Left kidney (tissue), 8 donors: ENCODE measurements around the gene NPAP1. TPM values are rescaled to one million over a fixed set of nuclear protein-coding genes. Genes with fewer than 3 reads are reported as not detected.
"Not testable (repeated sequence)": the region's sequence is repeated elsewhere in the genome, so short reads cannot be mapped to it uniquely, and the experiment has no call there.

ENCODE experiments used
- DNase-seq: peaks from one replicate; pipeline ENCODE4 v3.0.0-alpha.2; 2013
- long read RNA-seq, 8 donors: transcript quantifications; one replicate each; lab custom pipeline, GENCODE V29; 2026
- polyA plus RNA-seq: library from polyadenylated mRNA; unstranded; fragments of 120-200 nt; gene quantifications from one replicate; pipeline ENCODE4 v1.2.1, GENCODE V29; 2013; ENCODE audit not compliant: insufficient read length

The NPAP1 gene, protein sequence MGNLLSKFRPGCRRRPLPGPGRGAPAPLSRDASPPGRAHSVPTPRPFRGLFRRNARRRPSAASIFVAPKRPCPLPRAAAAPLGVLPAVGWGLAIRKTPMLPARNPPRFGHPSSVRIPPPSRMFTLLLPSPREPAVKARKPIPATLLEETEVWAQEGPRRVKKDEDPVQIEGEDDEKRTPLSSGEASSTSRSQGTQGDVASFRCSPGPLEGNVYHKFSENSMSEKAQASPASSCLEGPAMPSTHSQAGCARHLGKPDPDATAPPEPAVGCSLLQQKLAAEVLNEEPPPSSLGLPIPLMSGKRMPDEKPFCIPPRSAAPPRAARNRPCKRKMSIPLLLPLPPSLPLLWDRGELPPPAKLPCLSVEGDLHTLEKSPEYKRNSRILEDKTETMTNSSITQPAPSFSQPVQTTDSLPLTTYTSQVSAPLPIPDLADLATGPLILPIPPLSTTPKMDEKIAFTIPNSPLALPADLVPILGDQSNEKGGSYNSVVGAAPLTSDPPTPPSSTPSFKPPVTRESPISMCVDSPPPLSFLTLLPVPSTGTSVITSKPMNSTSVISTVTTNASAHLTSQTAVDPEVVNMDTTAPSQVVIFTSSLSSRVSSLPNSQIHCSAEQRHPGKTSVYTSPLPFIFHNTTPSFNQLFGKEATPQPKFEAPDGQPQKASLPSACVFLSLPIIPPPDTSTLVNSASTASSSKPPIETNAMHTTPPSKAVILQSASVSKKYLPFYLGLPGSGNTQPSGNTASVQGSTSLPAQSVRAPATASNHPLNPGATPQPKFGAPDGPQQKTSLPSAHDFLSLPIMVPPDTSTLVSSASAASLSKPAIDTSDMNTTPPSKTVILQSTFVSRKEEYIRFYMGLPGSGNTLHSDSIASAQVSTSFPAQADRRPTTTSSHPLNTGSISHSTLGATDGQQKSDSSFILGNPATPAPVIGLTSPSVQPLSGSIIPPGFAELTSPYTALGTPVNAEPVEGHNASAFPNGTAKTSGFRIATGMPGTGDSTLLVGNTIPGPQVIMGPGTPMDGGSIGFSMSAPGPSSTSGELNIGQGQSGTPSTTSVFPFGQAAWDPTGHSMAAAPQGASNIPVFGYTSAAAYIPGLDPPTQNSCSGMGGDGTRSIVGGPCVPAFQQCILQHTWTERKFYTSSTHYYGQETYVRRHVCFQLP
- 2.1 TPM for polyA plus RNA-seq
- long read RNA-seq, donor 1, full-length matches to known transcripts: 1 of 1 reads
- long read RNA-seq, donor 1, partial matches to known transcripts: 0 of 1 reads
- long read RNA-seq, donor 1, other reads (novel, unspliced or antisense): 0 of 1 reads
- long read RNA-seq, donor 2, full-length matches to known transcripts: 1 of 1 reads
- long read RNA-seq, donor 2, partial matches to known transcripts: 0 of 1 reads
- long read RNA-seq, donor 2, other reads (novel, unspliced or antisense): 0 of 1 reads
- long read RNA-seq, donor 3, full-length matches to known transcripts: 2 of 2 reads
- long read RNA-seq, donor 3, partial matches to known transcripts: 0 of 2 reads
- long read RNA-seq, donor 3, other reads (novel, unspliced or antisense): 0 of 2 reads
- long read RNA-seq, donor 4, full-length matches to known transcripts: 1 of 1 reads
- long read RNA-seq, donor 4, partial matches to known transcripts: 0 of 1 reads
- long read RNA-seq, donor 4, other reads (novel, unspliced or antisense): 0 of 1 reads
- long read RNA-seq, donor 5, full-length matches to known transcripts: 1 of 1 reads
- long read RNA-seq, donor 5, partial matches to known transcripts: 0 of 1 reads
- long read RNA-seq, donor 5, other reads (novel, unspliced or antisense): 0 of 1 reads
- long read RNA-seq, donor 6: 0 reads
- long read RNA-seq, donor 7: 0 reads
- long read RNA-seq, donor 8, full-length matches to known transcripts: 1 of 1 reads
- long read RNA-seq, donor 8, partial matches to known transcripts: 0 of 1 reads
- long read RNA-seq, donor 8, other reads (novel, unspliced or antisense): 0 of 1 reads

DNA sequence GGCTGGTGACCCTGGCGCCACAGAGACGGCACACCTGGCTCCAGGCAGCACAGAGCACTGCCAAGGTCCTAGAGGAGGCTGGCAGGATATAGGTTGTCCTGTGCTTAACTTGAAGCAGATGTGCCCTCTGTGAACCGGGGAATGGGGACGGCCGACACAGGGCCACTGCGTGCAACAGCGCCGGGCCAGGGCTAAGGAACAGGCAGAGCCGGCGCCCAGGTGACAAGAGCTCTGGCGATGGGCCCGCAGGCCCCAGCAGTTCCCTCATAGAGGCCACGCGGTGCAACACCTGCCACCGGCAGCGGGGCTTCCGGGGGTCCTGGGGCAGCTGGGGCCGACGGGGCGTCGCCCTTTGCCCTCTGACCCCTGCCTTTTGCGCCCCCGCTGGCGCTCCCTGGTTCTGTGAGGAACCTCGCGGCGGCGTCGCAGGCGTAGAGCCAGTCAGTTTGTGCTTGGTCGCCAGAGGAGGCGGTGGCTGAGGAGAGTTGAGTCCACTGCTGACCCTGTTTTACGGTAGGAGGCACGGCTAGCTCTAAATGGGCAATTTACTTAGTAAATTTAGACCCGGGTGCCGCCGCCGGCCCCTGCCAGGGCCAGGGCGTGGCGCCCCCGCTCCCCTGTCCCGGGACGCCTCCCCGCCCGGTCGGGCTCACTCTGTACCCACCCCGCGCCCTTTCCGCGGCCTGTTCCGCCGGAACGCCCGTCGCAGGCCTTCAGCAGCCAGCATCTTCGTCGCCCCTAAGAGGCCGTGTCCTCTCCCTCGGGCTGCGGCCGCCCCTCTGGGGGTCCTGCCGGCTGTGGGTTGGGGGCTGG is at the start of gene NPAP1:
TSS of gene NPAP1 (plus strand) at position 444 of the 813 bp plus-strand sequence. CDS start at position 537, 93 bp downstream.
- DNase-seq: no peak

DNA sequence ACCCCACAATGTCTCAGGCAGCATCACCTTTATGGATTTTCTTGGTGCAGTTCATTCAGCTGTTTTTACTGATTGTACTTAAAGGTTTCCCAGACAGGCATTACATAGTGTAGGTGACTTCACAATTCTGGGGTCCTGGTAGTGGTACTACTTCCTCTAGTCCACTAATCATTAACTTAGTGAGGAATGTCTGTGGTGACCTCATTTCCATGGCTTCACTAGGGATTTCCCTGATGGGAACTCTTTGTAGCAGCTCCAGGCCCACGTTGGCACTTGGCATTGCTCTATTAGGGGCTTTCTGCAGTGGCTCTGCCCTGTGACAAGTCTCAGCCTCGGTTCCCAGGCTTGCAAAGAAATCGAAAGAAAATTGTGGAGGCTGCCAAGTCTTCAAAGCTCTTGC is 48.1 kb upstream of the NPAP1 start:
- DNase-seq: no peak

DNA sequence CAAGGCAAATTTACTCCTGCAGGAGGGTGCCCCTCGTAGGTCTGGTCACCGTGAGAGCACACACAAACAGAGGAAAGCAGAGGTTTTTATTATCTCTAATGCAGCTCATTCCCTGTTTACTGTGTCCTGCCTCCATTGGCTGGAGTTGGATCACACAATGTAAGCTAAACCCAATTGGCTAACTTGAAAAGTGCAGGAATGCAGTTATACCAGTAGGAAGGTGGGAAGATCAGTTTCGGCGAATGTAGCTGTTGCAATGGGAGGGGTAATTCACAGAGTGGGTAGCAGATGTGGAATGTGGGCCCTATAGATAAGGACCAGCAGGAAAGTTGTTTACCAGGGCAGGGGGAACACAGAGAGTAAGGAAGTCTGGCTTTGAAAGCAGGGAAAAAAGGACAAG is 42.5 kb upstream of the NPAP1 start:
- no peak for DNase-seq

DNA sequence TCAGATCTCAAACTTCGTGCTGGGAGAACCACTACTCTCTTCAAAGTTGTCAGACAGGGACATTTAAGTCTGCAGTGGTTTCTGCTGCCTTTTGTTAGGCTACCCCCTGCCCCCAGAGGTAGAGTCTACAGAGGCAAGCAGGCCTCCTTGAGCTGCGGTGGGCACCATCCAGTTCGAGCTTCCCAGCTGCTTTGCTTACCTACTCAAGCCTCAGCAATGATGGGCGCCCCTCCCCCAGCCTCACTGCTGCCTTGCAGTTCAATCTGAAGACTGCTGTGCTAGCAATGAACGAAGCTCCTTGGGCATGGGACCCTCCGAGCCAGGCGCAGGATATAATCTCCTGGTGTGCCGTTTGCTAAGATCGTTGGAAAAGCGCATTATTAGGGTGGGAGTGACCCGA is 36.2 kb upstream of the NPAP1 start:
- not testable (repeated sequence) for DNase-seq

DNA sequence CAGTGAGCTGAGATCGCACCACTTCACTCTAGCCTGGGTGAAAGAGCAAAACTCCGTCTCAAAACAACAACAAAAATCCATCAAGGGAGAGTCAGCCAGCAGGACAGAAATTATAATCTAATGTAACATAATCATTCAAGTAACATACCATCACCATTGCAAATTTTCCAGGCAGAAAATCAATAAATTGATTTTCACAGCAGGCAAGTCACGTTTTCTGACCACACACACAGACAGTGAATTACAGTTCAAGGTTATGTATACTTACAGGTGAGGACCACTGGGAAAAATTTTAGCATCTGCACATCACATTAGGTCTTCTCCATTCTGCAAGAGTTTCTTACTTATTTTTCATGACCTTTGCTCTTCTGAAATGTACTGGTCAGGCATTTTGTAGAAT is 29.9 kb upstream of the NPAP1 start:
- DNase-seq: no peak

DNA sequence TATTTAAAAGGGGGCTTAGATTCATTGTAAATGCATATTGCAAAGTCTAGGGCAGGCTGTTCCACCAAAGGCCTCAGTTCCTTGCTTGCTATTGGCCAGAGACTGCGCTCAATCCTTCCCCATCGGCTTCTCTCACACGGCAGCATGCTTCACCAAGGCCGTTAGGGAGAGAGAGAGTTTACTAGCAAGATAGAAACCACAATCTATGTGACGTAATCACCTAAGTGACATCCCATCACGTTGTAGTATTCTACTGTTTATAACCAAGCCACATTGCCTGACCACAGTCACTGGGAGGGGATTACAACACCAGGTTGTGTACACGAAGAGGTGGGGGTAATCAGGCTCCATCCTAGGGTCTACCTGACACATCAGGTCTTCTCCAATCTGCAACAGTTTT is 16.0 kb upstream of the NPAP1 start:
- DNase-seq: no peak

DNA sequence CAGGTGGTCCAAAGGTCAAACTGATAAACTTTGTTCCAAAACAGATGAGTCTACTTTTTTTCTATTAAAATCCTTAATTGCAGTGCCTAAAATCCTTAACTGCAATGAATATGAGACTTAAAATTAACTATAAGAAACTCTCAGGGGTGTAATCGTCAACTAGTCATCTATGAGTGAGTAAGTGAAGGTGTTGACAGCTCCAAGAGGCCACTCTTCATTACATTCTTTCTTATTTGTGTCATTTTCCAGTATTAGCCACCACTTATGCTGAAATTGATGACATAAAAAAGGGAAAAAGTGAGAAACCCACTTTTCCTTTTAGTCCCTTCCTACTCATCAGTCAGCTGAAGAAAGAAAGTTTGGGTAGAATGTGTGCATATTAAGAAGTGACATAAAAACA is 12.6 kb upstream of the NPAP1 start:
- DNase-seq: no peak

DNA sequence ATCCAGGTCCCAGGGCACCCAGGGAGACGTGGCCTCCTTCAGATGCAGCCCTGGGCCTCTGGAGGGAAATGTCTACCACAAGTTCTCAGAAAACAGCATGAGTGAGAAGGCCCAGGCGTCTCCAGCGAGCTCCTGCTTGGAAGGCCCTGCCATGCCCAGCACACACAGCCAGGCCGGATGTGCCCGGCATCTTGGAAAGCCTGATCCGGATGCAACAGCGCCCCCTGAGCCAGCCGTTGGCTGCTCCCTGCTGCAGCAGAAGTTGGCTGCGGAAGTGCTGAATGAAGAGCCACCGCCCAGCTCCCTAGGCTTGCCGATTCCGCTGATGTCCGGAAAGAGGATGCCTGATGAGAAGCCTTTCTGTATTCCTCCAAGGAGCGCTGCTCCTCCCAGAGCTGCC is 856 bp downstream of the NPAP1 start:
- no peak for DNase-seq

DNA sequence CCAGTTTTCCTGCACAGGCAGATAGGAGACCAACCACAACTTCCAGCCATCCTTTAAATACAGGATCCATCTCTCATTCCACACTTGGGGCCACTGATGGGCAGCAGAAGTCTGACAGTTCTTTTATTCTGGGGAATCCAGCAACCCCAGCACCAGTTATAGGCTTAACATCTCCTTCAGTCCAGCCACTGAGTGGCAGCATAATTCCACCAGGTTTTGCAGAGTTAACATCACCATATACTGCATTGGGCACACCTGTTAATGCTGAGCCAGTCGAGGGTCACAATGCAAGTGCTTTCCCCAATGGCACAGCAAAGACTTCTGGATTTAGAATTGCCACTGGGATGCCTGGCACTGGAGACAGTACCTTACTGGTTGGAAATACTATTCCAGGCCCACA is 2.9 kb downstream of the NPAP1 start:
- no peak for DNase-seq

DNA sequence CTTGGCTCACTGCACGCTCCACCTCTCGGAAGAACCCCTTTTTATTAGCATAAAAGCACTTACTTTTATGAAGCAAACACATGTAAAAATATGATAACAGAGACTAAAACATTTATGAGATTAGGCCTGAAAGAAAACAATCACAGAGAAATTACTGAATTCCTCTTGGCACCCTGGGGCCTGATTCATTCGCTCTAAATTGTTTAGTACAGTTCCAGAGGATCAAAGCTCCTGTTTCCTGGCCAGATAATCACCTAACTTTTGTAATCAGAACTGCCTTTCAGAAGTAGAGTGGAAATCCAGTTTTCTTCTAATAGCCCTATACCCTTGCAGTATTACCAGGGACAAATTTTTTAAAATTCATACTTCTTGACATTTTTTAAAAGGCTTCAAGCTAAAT is 6.4 kb downstream of the NPAP1 start:
- no peak for DNase-seq

DNA sequence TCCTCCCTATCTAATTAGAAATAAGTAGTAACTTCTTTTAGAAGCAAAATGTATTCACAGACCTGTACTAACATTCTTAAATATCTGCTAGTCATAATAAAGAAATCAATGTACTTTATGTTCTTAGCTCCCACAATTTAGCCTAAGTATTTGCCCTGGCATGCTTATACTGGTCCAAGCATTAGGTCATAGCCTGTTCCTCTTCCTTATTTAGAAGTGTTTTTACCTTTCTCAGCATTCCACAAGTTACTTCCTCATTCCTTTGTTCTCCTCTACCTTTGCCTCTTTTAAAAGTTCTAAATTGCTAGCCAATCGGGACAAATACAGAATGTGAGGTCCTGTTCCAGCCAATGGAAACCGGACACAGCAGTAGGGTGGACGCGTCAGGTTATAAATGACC is 7.3 kb downstream of the NPAP1 start:
- not testable (repeated sequence) for DNase-seq

DNA sequence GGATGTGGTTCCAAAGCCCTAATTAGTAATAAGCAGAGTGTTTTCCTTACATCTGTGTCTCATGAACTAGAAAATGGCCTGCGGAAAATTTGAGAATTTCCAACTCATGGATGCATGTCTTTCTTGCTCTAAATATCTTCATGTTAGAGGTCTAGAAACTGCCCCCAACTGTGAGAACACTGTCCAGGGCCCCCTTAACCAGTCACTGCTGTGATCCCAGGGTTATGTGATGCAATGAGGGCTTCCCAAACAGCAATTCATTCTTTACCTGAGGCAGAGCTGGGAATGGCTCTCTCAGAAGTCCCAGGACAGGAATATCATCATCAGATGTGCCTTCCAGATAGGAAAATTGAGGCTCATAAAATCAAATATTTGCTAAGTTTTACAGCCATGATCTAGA is 8.2 kb downstream of the NPAP1 start:
- no peak for DNase-seq

DNA sequence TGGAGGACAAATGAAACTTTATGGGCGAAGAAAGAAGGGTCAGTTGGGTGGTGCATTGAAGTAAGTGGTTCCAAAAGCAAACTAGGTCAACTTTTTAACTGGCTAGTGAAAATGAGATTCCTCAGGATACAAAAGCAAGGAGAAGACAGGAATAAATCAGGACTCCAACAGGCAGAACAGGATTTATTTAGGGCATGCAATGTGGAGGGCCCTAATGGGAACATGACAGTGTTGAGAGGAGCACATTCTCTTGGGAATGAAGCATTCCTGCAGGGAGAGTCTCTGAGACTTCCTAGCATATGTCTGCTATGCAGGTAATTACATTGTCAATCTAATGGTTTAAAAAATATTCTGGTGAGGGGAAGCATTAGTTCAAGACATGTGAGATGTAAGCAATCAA is 8.7 kb downstream of the NPAP1 start:
- DNase-seq: no peak

DNA sequence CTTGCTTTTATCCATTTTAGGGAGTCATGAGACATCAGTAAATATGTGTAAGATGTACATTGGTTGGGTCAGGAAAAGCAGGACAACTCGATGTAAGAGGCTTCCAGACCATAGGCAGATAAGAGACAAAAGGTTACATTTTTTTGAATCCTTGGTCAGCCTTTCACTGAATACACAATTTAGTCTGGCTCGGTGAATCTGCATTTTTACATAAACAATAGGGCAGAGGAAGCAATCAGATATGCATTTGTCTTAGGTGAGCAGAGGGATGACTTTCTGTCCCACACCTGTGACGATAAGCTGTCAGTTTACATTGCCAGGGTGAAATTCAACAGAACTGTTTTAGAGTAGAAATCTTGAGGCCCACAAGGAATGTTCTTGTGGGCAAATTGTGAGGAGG is 20.6 kb downstream of the NPAP1 start:
- DNase-seq: no peak

DNA sequence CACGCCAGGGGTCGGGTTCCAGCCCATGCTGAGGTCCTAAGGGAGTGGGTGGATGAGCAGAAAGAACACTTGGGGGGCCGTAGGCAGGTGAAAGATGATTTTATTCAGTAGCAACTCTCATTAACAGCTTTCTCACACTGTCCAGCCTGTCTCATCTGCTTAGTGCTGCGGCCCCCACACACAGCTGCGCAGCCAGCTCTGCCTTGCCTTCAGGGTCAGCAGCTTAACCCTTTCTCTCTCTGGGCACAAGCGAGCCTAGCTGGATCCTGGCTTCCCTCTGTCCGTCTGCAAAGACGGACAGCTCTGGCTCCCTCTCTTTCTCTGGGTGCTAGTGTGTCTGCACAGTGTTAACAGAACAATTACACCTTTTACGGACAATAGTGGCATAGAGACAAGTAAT is 21.3 kb downstream of the NPAP1 start:
- DNase-seq: no peak

DNA sequence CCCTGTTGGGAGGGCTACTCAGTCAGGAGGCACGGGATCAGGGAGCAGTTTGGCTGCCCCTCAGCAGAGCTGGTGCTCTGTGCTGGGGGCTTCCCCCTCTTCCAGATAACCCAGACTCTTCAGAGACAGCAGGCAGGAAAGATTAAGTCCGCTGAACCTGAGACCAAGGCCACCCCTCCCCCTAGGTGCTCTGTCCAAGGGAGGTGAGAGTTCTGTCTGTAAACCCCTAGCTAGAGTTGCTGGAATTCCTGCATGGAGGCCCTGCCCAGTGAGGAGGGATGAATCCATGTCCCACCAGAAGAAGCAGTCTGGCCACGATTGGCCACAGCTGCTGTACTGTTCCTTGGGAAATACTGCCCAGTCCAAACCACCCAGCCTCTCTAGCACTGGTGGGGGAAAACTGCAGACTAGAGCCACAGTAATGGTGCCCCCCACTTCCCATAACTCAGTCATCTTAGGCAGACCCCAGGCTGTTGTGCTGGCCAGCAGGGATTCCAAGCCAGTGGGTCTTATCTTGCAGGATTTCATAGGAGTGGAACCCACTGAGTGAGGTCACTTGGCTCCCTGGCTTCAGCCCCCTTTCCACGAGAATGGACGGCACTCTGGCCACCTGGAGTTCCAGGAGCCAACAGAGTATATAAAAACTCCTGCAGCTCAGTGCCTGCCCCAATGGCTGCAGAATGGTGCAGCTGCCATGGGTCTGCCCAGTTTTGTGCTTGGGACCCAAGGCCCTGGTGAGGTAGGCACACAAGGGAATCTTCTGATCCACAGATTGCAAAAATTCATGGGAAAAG is 42.9 kb downstream of the NPAP1 start:
- no peak for DNase-seq

DNA sequence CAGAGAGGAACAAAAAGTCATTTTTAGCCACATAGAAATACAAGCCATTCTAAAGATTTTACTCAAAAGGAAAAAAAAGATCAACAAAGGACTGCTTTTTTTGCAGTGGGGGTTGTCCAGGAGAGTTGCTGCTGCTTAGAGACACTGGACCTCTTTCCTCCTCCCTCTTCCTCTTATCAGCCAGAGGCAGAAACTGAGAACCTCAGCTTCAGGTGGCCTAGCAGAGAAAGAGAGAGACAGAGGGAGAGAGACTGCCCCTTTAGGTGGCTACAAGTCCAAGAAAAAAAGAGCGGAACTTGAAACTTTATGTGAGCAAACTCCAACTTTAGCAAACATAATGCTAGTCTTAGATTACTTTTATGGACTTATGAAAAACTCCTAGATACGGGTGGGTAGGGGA is 54.2 kb downstream of the NPAP1 start:
- no peak for DNase-seq
